DOHH2 (cell line): ENCODE results near the gene ABCG8.

ENCODE experiments used
- EZH2phosphoT487 ChIP-seq: fragments of 200-600 bp; sonication (generic); IDR thresholded peaks from 2 replicates; pipeline ENCODE4 v1.6.1; 2017; ENCODE audit warnings: borderline replicate concordance, mild to moderate bottlenecking, antibody characterized with exemption, low read length, moderate library complexity, mixed read lengths
- TF ChIP-seq, protein P1 (sequence below): fragments of 200-600 bp; sonication (generic); IDR thresholded peaks from one replicate; pipeline ENCODE4 v1.5.1; 2014; ENCODE audit warnings: antibody characterized with exemption, mild to moderate bottlenecking, low read depth, low read length; ENCODE audit not compliant: poor library complexity, severe bottlenecking

DNA sequence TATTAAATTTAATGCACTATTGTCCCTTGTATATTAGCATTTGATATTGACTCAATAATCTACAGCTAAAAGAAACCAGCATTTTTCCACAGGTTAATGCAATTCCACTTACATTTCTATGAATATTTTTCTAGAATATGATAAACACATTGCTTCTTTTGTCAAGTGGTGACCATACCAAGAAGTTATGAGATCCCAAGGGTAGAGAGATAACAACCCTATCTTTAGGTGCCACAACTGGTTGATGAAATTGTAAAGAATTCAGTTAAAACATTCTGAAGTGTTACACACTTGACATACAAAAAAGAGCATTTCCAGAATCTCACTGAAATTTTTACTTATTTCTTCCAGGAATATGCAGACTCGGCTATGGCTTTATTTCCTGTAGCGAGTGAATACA lies 56.0 kb downstream of the ABCG8 start:
- TF ChIP-seq, protein P1, sequence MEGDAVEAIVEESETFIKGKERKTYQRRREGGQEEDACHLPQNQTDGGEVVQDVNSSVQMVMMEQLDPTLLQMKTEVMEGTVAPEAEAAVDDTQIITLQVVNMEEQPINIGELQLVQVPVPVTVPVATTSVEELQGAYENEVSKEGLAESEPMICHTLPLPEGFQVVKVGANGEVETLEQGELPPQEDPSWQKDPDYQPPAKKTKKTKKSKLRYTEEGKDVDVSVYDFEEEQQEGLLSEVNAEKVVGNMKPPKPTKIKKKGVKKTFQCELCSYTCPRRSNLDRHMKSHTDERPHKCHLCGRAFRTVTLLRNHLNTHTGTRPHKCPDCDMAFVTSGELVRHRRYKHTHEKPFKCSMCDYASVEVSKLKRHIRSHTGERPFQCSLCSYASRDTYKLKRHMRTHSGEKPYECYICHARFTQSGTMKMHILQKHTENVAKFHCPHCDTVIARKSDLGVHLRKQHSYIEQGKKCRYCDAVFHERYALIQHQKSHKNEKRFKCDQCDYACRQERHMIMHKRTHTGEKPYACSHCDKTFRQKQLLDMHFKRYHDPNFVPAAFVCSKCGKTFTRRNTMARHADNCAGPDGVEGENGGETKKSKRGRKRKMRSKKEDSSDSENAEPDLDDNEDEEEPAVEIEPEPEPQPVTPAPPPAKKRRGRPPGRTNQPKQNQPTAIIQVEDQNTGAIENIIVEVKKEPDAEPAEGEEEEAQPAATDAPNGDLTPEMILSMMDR, result no peak
- TF ChIP-seq EZH2phosphoT487, result no peak
